GM21447 (cell line): ENCODE measurements around the gene ELFN2.

ENCODE experiments used
- ATAC-seq: cut with Tn5 transposase; IDR thresholded peaks from one replicate; pipeline ENCODE4 v1.9.1; 2021; ENCODE audit not compliant: unreplicated experiment

Gene ELFN2

GRCh38 chr22:37387793-37388192 lies 39.5 kb downstream of the ELFN2 start:
- ATAC-seq: no peak

- ATAC-seq: no peak
These were observed 40.8 kb downstream of the ELFN2 start for GRCh38 chr22:37386441-37386840.

GRCh38 chr22:37384691-37385090 lies 42.6 kb downstream of the ELFN2 start:
- ATAC-seq: no peak

- ATAC-seq: no peak
These were observed 43.9 kb downstream of the ELFN2 start for GRCh38 chr22:37383341-37383740.

- ATAC-seq: no peak
These were observed 45.8 kb downstream of the ELFN2 start for GRCh38 chr22:37381489-37381888.

- ATAC-seq: no peak
These were observed 47.6 kb downstream of the ELFN2 start for GRCh38 chr22:37379722-37380121.

- no peak for ATAC-seq
These were observed 48.2 kb downstream of the ELFN2 start for GRCh38 chr22:37379085-37379484.

GRCh38 chr22:37378642-37379058 lies 48.6 kb downstream of the ELFN2 start:
- ATAC-seq: no peak

GRCh38 chr22:37377927-37378326 lies 49.4 kb downstream of the ELFN2 start:
- no peak for ATAC-seq

- no peak for ATAC-seq
These were observed 50.1 kb downstream of the ELFN2 start for GRCh38 chr22:37377138-37377537.

GRCh38 chr22:37376643-37377042 lies 50.6 kb downstream of the ELFN2 start:
- ATAC-seq: no peak

GRCh38 chr22:37375801-37376200 lies 51.5 kb downstream of the ELFN2 start:
- no peak for ATAC-seq

- ATAC-seq: no peak
These were observed 52.7 kb downstream of the ELFN2 start for GRCh38 chr22:37374571-37374970.

- ATAC-seq: no peak
These were observed 53.8 kb downstream of the ELFN2 start for GRCh38 chr22:37373451-37373850.

- no peak for ATAC-seq
These were observed 55.4 kb downstream of the ELFN2 start for GRCh38 chr22:37371911-37372310.

GRCh38 chr22:37371491-37371890 lies 55.8 kb downstream of the ELFN2 start:
- no peak for ATAC-seq

- no peak for ATAC-seq
These were observed 56.8 kb downstream of the ELFN2 start for GRCh38 chr22:37370306-37370979.

- ATAC-seq: no peak
These were observed 57.8 kb downstream of the ELFN2 start for GRCh38 chr22:37369483-37369882.

- ATAC-seq: no peak
These were observed 59.2 kb downstream of the ELFN2 start for GRCh38 chr22:37368058-37368457.

- ATAC-seq: no peak
These were observed 60.7 kb downstream of the ELFN2 start for GRCh38 chr22:37366601-37367000.

GRCh38 chr22:37365950-37366349 lies 61.3 kb downstream of the ELFN2 start:
- no peak for ATAC-seq

- no peak for ATAC-seq
These were observed 63.9 kb downstream of the ELFN2 start for GRCh38 chr22:37363261-37363992.

GRCh38 chr22:37362621-37363020 lies 64.7 kb downstream of the ELFN2 start:
- no peak for ATAC-seq
